K562 (cell line): ENCODE results near the gene STK33.

Experiments used
- BHLHE40 ChIP-seq: IDR thresholded peaks from 2 replicates; pipeline ENCODE4 v1.6.1; 2011; ENCODE audit warnings: low read length, improper control_type of control experiment
- FOXA1 ChIP-seq: fragments of 450-650 bp; IDR thresholded peaks from 2 replicates; pipeline ENCODE4 v1.6.1; 2016; ENCODE audit warnings: mild to moderate bottlenecking, borderline replicate concordance
- MYC ChIP-seq, 2 experiments: fragments of 250-450 bp in 1 of 2; sonication (Bioruptor Pico) in 1 of 2; IDR thresholded peaks; 2 replicates each; pipeline versions ENCODE4 v1.5.1 to v1.6.1; 2012 to 2021; ENCODE audit warnings: low read depth in 2 of 2, borderline replicate concordance in 1 of 2, improper control_type of control experiment in 1 of 2, low read length in 1 of 2, mild to moderate bottlenecking in 1 of 2, moderate library complexity in 1 of 2
- NFIC ChIP-seq: fragments of 450-650 bp; IDR thresholded peaks from 2 replicates; pipeline ENCODE4 v1.6.1; 2017; ENCODE audit warnings: mild to moderate bottlenecking, inconsistent platforms
- NRF1 ChIP-seq, 2 experiments: fragments of 450-650 bp; IDR thresholded peaks in 1 of 2; conservative IDR thresholded peaks in 1 of 2; 2 replicates each; pipeline ENCODE4 v1.6.1; 2014; ENCODE audit warnings: mild to moderate bottlenecking in 2 of 2
- POLR2A ChIP-seq: fragments of 450-650 bp; conservative IDR thresholded peaks from 2 replicates; pipeline ENCODE4 v1.6.1; 2016
- TARDBP ChIP-seq: fragments of 450-650 bp; IDR thresholded peaks from 2 replicates; pipeline ENCODE4 v1.6.1; 2016
- YY1 ChIP-seq, 3 experiments: IDR thresholded peaks; 2 replicates each; pipeline ENCODE4 v1.6.1; 2011; ENCODE audit warnings: low read length in 2 of 3, mild to moderate bottlenecking in 2 of 3, moderate library complexity in 2 of 3, borderline replicate concordance in 1 of 3, control low read depth in 1 of 3, low read depth in 1 of 3; ENCODE audit not compliant: insufficient read depth in 3 of 3, insufficient replicate concordance in 2 of 3, control insufficient read depth in 1 of 3, insufficient read length in 1 of 3; ENCODE audit errors: extremely low read depth in 1 of 3
- TF ChIP-seq, protein P1 (sequence below), 2 experiments: fragments of 450-650 bp in 1 of 2; sonication (generic) in 1 of 2; formaldehyde crosslinking; conservative IDR thresholded peaks; 2 replicates each; pipeline versions ENCODE4 v1.4.0 to v1.8.1; 2020 to 2022; ENCODE audit warnings: mild to moderate bottlenecking in 1 of 2, missing genetic modification reagents in 1 of 2

DNA sequence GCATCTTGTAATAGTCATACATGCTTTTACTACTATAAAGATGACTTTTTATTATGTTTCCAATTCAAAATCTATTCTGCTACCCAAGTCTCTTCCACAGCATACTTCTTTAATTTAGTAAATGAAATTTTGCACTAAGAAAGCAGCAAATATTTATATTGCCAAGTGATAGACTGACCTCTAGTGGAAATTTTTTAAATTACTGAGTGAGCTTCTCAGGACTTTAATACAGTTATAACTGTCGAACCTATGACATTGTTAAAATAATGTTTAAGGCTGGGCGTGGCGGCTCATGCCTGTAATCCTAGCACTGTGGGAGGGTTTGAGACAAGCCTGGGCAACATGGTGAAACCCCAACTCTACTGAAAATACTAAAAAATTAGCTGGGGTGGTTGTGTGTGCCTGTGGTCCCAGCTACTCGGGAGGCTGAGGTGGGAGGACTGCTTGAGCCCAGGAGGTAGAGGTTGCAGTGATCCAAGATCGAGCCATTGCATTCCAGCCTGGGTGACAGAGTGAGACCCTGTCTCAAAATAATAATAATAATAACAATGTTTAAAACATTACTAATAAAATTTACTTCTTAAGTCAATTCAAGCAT lies 27.3 kb downstream of the STK33 start:
- no peak for TF ChIP-seq POLR2A
- TF ChIP-seq, protein P1, sequence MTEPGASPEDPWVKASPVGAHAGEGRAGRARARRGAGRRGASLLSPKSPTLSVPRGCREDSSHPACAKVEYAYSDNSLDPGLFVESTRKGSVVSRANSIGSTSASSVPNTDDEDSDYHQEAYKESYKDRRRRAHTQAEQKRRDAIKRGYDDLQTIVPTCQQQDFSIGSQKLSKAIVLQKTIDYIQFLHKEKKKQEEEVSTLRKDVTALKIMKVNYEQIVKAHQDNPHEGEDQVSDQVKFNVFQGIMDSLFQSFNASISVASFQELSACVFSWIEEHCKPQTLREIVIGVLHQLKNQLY (CRISPR knock-in tag; conservative IDR thresholded peaks at IDR 0.05), result no peak
- no peak for TF ChIP-seq MYC (IDR thresholded peaks at IDR 0.05; ENCODE audit: low read depth, low read length)
- no peak for TF ChIP-seq MYC (CRISPR knock-in tag; IDR thresholded peaks at IDR 0.05; ENCODE audit: borderline replicate concordance, low read depth)
- no peak for TF ChIP-seq NRF1 (conservative IDR thresholded peaks at IDR 0.05 in 1 of 2, IDR thresholded peaks at IDR 0.05 in 1 of 2)
- no peak for TF ChIP-seq NFIC
- no peak for TF ChIP-seq YY1 (IDR thresholded peaks at IDR 0.05; ENCODE audit: borderline replicate concordance in 1 of 3, control insufficient read depth in 1 of 3, extremely low read depth in 1 of 3, insufficient read depth in 3 of 3, insufficient read length in 1 of 3, insufficient replicate concordance in 2 of 3, low read depth in 1 of 3, low read length in 2 of 3)
- TF ChIP-seq BHLHE40, result no peak
- no peak for TF ChIP-seq FOXA1
- TF ChIP-seq TARDBP, result no peak
